Measurements from ENCODE around the gene ZNF688. TPM values are rescaled to one million over a fixed set of nuclear protein-coding genes. Genes with fewer than 3 reads are reported as not detected.

ZNF688 gene
- total and polyA plus RNA-seq, 2 of the 13 experiments (the other 11 are each of a cell fraction or from before 2014, with no cell fraction given), result 2.4 to 5.4 TPM

GRCh38 chr16:30609926-30610839, 38.7 kb upstream of the ZNF688 start, which contains the start of gene ZNF689 (continued):
- TF ChIP-seq SRSF4 (IDR thresholded peaks at IDR 0.05; ENCODE audit: low read depth, low read length, poor library complexity, severe bottlenecking), result no peak
- peak; percentile 90 for TF ChIP-seq GATAD2A (CRISPR knock-in tag; IDR thresholded peaks at IDR 0.05)
- peak; percentile 89 for TF ChIP-seq ZMYM2 (CRISPR knock-in tag; IDR thresholded peaks at IDR 0.05)
- TF ChIP-seq ETV6 (CRISPR knock-in tag; conservative IDR thresholded peaks at IDR 0.05), result peak; percentile 83
- TF ChIP-seq PITX1 (CRISPR knock-in tag; IDR thresholded peaks at IDR 0.05), result peak; percentile 40; the same call in 1 of the 2 replicates
- TF ChIP-seq ZNF24 (IDR thresholded peaks at IDR 0.05), result no peak; the same call in 1 of the 2 replicates
- TF ChIP-seq ZNF160 (CRISPR knock-in tag; IDR thresholded peaks at IDR 0.05), result no peak; the same call in none of the 2 replicates
- TF ChIP-seq ZFP82 (CRISPR knock-in tag; IDR thresholded peaks at IDR 0.05; ENCODE audit: borderline replicate concordance), result peak; percentile 99
- TF ChIP-seq KLF16 (CRISPR knock-in tag; IDR thresholded peaks at IDR 0.05), result peak in 1 of 2 experiments; percentile 99; a peak in 2 of 4 replicates
- TF ChIP-seq ZNF850 (CRISPR knock-in tag; conservative IDR thresholded peaks at IDR 0.05), result peak; percentile 90
- peak; percentile 92 for TF ChIP-seq ISX (CRISPR knock-in tag; conservative IDR thresholded peaks at IDR 0.05)
- peak; percentile 93 for TF ChIP-seq KAT7 (CRISPR knock-in tag; IDR thresholded peaks at IDR 0.05; ENCODE audit: borderline replicate concordance)
- TF ChIP-seq ZNF639 (CRISPR knock-in tag; conservative IDR thresholded peaks at IDR 0.05), result peak; percentile 79; the same call in 1 of the 2 replicates
- TF ChIP-seq ZNF292 (CRISPR knock-in tag; IDR thresholded peaks at IDR 0.05; ENCODE audit: borderline replicate concordance, low read depth), result no peak
- peak; percentile 96; the same call in 1 of the 2 replicates for TF ChIP-seq ZNF230 (CRISPR knock-in tag; IDR thresholded peaks at IDR 0.05)
- peak; percentile 88 for TF ChIP-seq HOXD1 (CRISPR knock-in tag; IDR thresholded peaks at IDR 0.05)
- TF ChIP-seq E2F2 (CRISPR knock-in tag; IDR thresholded peaks at IDR 0.05; ENCODE audit: borderline replicate concordance), result peak; percentile 69; the same call in 1 of the 2 replicates
- TF ChIP-seq ISL2 (CRISPR knock-in tag; IDR thresholded peaks at IDR 0.05), result peak; percentile 88
- peak; percentile 66; the same call in 1 of the 2 replicates for TF ChIP-seq ZNF143 (CRISPR knock-in tag; IDR thresholded peaks at IDR 0.05)
- TF ChIP-seq HOXA9 (CRISPR knock-in tag; IDR thresholded peaks at IDR 0.05; ENCODE audit: borderline replicate concordance), result peak; percentile 80
- TF ChIP-seq ZNF317 (CRISPR knock-in tag; IDR thresholded peaks at IDR 0.05), result peak; percentile 91; the same call in 1 of the 2 replicates
- TF ChIP-seq REST (IDR thresholded peaks at IDR 0.05; ENCODE audit: borderline replicate concordance in 1 of 2, low read depth in 1 of 2, low read length in 2 of 2), result peak in 1 of 2 experiments; percentile 77; a peak in 1 of 4 replicates
- TF ChIP-seq TOE1 (CRISPR knock-in tag; IDR thresholded peaks at IDR 0.05), result no peak; the same call in 1 of the 2 replicates
- no peak; the same call in 1 of the 2 replicates for TF ChIP-seq NCOR1 (IDR thresholded peaks at IDR 0.05; ENCODE audit: borderline replicate concordance, low read length)

Data from HepG2 (cell line).